GM18498 (cell line): ENCODE data around the gene COASY.
"Not testable (repeated sequence)": the region's sequence is repeated elsewhere in the genome, so short reads cannot be mapped to it uniquely, and the experiment has no call there.

Experiments used
- ATAC-seq: cut with Tn5 transposase; IDR thresholded peaks from one replicate; pipeline ENCODE4 v1.9.1; 2021; ENCODE audit warnings: mild to moderate bottlenecking, moderate library complexity; ENCODE audit not compliant: unreplicated experiment

COASY gene

GRCh38 chr17:42531455-42532354, 30.2 kb upstream of the COASY start:
- ATAC-seq, result no peak

GRCh38 chr17:42535155-42536047, 26.5 kb upstream of the COASY start:
- ATAC-seq, result peak; percentile 14

- ATAC-seq, result peak; percentile 90
Measured at GRCh38 chr17:42536048-42536371, 25.9 kb upstream of the COASY start, which contains the start of gene NAGLU. NAGLU (plus strand) TSS chr17:42536241; CDS start chr17:42536273, 32 bp downstream.

- peak; percentile 69 for ATAC-seq
Measured at GRCh38 chr17:42536372-42537155, 25.4 kb upstream of the COASY start.

- ATAC-seq, result no peak
Measured at GRCh38 chr17:42537156-42537805, 24.7 kb upstream of the COASY start.

- ATAC-seq, result no peak
Measured at GRCh38 chr17:42537826-42538451, 24.0 kb upstream of the COASY start.

- no peak for ATAC-seq
Measured at GRCh38 chr17:42538482-42538881, 23.5 kb upstream of the COASY start.

- not testable (repeated sequence) for ATAC-seq
Measured at GRCh38 chr17:42540558-42540957, 21.4 kb upstream of the COASY start.

- no peak for ATAC-seq
Measured at GRCh38 chr17:42541041-42541833, 20.7 kb upstream of the COASY start.

- no peak for ATAC-seq
Measured at GRCh38 chr17:42543190-42544079, 18.5 kb upstream of the COASY start.

GRCh38 chr17:42544874-42545283, 17.1 kb upstream of the COASY start:
- no peak for ATAC-seq

GRCh38 chr17:42545755-42546505, 16.0 kb upstream of the COASY start:
- ATAC-seq, result not testable (repeated sequence)

GRCh38 chr17:42547001-42547461, 14.9 kb upstream of the COASY start:
- ATAC-seq, result no peak

GRCh38 chr17:42547698-42548069, 14.3 kb upstream of the COASY start:
- ATAC-seq, result no peak

- ATAC-seq, result peak; percentile 73
Measured at GRCh38 chr17:42548070-42548837, 13.7 kb upstream of the COASY start.

GRCh38 chr17:42548993-42549755, 12.8 kb upstream of the COASY start:
- ATAC-seq, result no peak
